Psoas muscle (tissue), 8 donors: ENCODE measurements around the gene ACBD4. TPM values are rescaled to one million over a fixed set of nuclear protein-coding genes. Genes with fewer than 3 reads are reported as not detected.

ENCODE experiments used
- ATAC-seq, 4 donors: fragments of 200-7000 bp; cut with Tn5 transposase; one replicate each; pipeline ENCODE4 v1.9.1; 2020; ENCODE audit warnings: moderate library complexity in 3 of 4, mild to moderate bottlenecking in 2 of 4
- DNase-seq, 2 donors: peaks; one replicate each; pipeline ENCODE4 v3.0.0-alpha.2; 2020
- H3K27ac ChIP-seq: fragments of 200-600 bp; one replicate; pipeline ENCODE4 v1.8.0; 2022
- H3K27me3 ChIP-seq, 3 donors: fragments of 200-600 bp in 1 of 3; one replicate each; pipeline versions ENCODE4 v1.6.1 to v1.8.0; 2013 to 2022; ENCODE audit warnings: low read length in 2 of 3, mild to moderate bottlenecking in 2 of 3, moderate library complexity in 1 of 3; ENCODE audit not compliant: insufficient read depth in 3 of 3
- H3K36me3 ChIP-seq, 2 donors: fragments of 200-600 bp in 1 of 2; one replicate each; pipeline versions ENCODE4 v1.6.1 to v1.8.0; 2013 to 2022; ENCODE audit warnings: low read depth in 1 of 2, mild to moderate bottlenecking in 1 of 2, moderate library complexity in 1 of 2; ENCODE audit not compliant: insufficient read depth in 1 of 2
- H3K4me1 ChIP-seq: fragments of 200-600 bp; one replicate; pipeline ENCODE4 v1.8.0; 2022
- H3K4me3 ChIP-seq: fragments of 200-600 bp; one replicate; pipeline ENCODE4 v1.8.0; 2022; ENCODE audit warnings: mild to moderate bottlenecking
- H3K9me3 ChIP-seq: fragments of 200-600 bp; one replicate; pipeline ENCODE4 v1.8.0; 2022
- CTCF ChIP-seq: fragments of 200-600 bp; IDR thresholded peaks from one replicate; pipeline ENCODE4 v1.8.0; 2022; ENCODE audit warnings: antibody characterized with exemption
- WGBS, 3 donors: extraction: QIAGEN DNeasy Blood & Tissue Kit; methylation state at CpG; one replicate each; pipeline versions ENCODE4 v1.1.6 to v1.1.7; 2013; 5-methylcytosine and 5-hydroxymethylcytosine counted together
- intact Hi-C, 2 donors: fragments of 100-400 bp; cut with DNase I; formaldehyde crosslinking; loops; one replicate each; pipeline versions ENCODE4 v1.11.0 to v1.14.2; 2022
- polyA plus RNA-seq, 3 donors: library from polyadenylated mRNA; stranded (reverse); fragments of 200-250 nt; gene quantifications; one replicate each; pipeline ENCODE4 v1.2.3, GENCODE V29; 2013
- total RNA-seq, 4 donors: library from RNA; stranded (reverse); fragmentation: NEBNext Ultra II Directional in 2 of 4; extraction: Animal tissue kit (Norgen Biotek cat#: 25700) in 2 of 4; gene quantifications; one replicate each; pipeline versions ENCODE4 v1.2.1 to v1.2.4, GENCODE V29; 2021 to 2023
- donor health status: healthy with polysubstance abuse.
- donor health status: DM: no; HTN: no; CAD: no; lungs with moderate emphysema.
- donor health status: Bipolar disorder and iron deficiency.
- donor health status: healthy.
- donor health status: DM: yes; HTN: yes; CAD: no.
- donor health status: DM: no; HTN: no; CAD: no.
- donor health status: DM: no; HTN: no; CAD: no.
- donor health status: DM: yes; HTN: yes; CAD: no.

Gene ACBD4
- total and polyA plus RNA-seq, 7 donors = 2.7 to 8.2 (median 4.4) TPM

GRCh38 chr17:45115871-45116270 lies 19.6 kb upstream of the ACBD4 start:
- Histone ChIP-seq H3K4me3 (no peak overlapping the region), H3K36me3 (peaks cover 0 to 28% of the 10 kb centered on the region in 2 donors), H3K4me1 (peaks cover 14% of the 10 kb centered on the region), H3K27me3 (no peaks in the 10 kb centered on the region), H3K9me3 (no peaks in the 10 kb centered on the region), H3K27ac (no peak overlapping the region)
- TF ChIP-seq CTCF = no peak
- intact Hi-C loops = no loop called here
- DNase-seq (peak in 1 of 2 donors; percentile 7), ATAC-seq (no peak)
- 84 to 87% (median 86%) methylated on average over 11 of the region's 11 CpGs for WGBS, 3 donors

GRCh38 chr17:45116434-45117016 lies 19.0 kb upstream of the ACBD4 start:
- no peak for TF ChIP-seq CTCF
- Histone ChIP-seq H3K9me3 (no peaks in the 10 kb centered on the region), H3K4me3 (no peak overlapping the region), H3K27me3 (no peaks in the 10 kb centered on the region), H3K27ac (no peak overlapping the region), H3K36me3 (peaks cover 0 to 28% of the 10 kb centered on the region in 2 donors), H3K4me1 (peaks cover 8% of the 10 kb centered on the region)
- no peak for DNase-seq
- intact Hi-C loops = no loop called here
- WGBS, 3 donors = 89 to 93% (median 89%) methylated on average over 8 to 10 of the region's 10 CpGs
- ATAC-seq = no peak

GRCh38 chr17:45117334-45117733 lies 18.2 kb upstream of the ACBD4 start:
- Histone ChIP-seq H3K27me3 (no peaks in the 10 kb centered on the region), H3K27ac (no peak overlapping the region), H3K4me1 (peaks cover 5% of the 10 kb centered on the region), H3K4me3 (no peak overlapping the region), H3K9me3 (no peaks in the 10 kb centered on the region), H3K36me3 (peaks cover 0 to 26% of the 10 kb centered on the region in 2 donors)
- ATAC-seq = no peak
- intact Hi-C loops = no loop called here
- TF ChIP-seq CTCF = no peak
- WGBS, 3 donors = 93 to 95% (median 94%) methylated on average over 4 of the region's 4 CpGs
- no peak for DNase-seq

- Histone ChIP-seq H3K27me3 (no peaks in the 10 kb centered on the region), H3K27ac (no peak overlapping the region), H3K4me1 (peaks cover 10% of the 10 kb centered on the region), H3K36me3 (peaks cover 0 to 23% of the 10 kb centered on the region in 2 donors), H3K9me3 (no peaks in the 10 kb centered on the region), H3K4me3 (no peak overlapping the region)
- no peak for ATAC-seq
- peak in 1 of 2 donors; percentile 10 for DNase-seq
- intact Hi-C loops = no loop called here
- WGBS, 3 donors = 88 to 91% (median 89%) methylated on average over 20 of the region's 20 CpGs
- TF ChIP-seq CTCF = no peak
These were observed 17.4 kb upstream of the ACBD4 start for GRCh38 chr17:45117848-45118646.
